MM.1S (cell line): Measurements from ENCODE around the gene CALD1.

ENCODE experiments used
- CTCF ChIP-seq: fragments of 300-600 bp; sonication (generic); IDR thresholded peaks from 2 replicates; pipeline ENCODE4 v1.5.1; 2016; ENCODE audit warnings: antibody characterized with exemption, low read length, mixed read lengths
- EZH2 ChIP-seq: fragments of 300-600 bp; sonication (generic); optimal IDR thresholded peaks from 2 replicates; pipeline ENCODE3; 2017; ENCODE audit warnings: low read depth, mild to moderate bottlenecking, antibody characterized with exemption, low read length, mixed read lengths

GRCh38 chr7:134928554-134928953, 149.1 kb downstream of the CALD1 start:
- TF ChIP-seq CTCF (no peak), EZH2 (no peak)
